HG02798 (cell line): ENCODE measurements around the gene ARHGAP44.

ENCODE experiments used
- ATAC-seq: cut with Tn5 transposase; IDR thresholded peaks from one replicate; pipeline ENCODE4 v1.9.1; 2021; ENCODE audit warnings: mild to moderate bottlenecking; ENCODE audit not compliant: unreplicated experiment, poor library complexity

ARHGAP44 gene

DNA sequence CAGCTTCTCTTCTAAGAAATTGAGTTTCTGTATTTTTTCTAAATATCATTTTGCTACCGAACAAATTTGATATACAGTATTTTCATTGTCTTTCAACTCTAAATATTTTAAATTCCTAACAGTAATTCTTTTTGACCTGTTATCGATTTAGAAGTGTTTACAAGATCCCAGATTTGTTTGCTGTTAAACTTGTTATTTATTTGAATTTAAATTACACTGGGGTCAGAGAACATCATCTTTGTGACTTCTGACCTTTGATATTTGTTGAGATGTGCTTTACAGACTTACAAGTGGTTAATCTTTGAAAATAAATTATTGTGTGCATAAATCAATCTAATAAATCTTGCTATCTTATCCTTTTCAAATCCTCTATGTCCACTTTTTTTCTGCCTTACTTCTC lies 94.2 kb downstream of the ARHGAP44 start:
- no peak for ATAC-seq

GRCh38 chr17:12887088-12887487 lies 97.8 kb downstream of the ARHGAP44 start:
- no peak for ATAC-seq

- no peak for ATAC-seq
Observed at GRCh38 chr17:12896180-12896785, 107.0 kb downstream of the ARHGAP44 start.

DNA sequence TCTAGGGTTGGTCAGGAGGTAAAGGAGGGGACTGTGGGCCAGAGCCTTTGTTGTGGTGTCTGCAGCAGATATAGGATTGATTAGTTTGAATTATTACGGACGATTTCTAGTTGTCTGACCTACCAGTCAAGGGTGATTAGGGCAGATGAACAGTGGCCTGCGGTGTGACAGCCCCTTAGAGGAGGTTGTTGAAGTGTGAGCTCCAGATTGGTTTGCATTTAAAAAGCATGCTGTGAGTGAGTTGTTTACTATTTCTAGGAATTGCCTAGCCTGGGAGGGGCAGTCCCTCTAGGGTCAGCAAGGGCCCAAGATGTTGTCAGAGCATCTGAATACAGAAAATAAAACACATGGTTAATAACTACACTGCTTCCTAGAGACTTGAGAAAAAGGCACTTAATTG lies 108.8 kb downstream of the ARHGAP44 start:
- no peak for ATAC-seq

DNA sequence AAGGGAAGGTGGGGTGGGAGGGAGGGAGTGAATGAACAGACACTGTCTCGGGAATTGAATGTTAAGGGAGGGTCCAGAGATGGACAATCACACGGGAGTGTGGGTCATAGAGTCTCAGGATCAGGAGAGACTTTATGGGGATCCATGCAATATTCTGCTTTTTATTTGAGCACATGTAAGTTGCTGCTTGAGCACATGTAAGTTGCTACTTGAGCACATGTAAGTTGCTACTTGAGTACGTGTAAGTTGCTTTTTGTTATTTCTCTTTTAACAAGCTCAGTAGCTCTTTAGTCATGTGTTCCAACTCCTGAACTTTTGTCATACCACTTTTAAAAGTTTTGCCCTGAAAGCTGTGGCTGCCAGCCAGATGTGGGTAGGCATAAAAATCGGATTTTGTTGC lies 110.3 kb downstream of the ARHGAP44 start:
- no peak for ATAC-seq

- ATAC-seq, result no peak
Observed at GRCh38 chr17:12900474-12900873, 111.2 kb downstream of the ARHGAP44 start.

- ATAC-seq, result no peak
Observed at GRCh38 chr17:12902046-12902445, 112.7 kb downstream of the ARHGAP44 start.

GRCh38 chr17:12907477-12907876 lies 118.2 kb downstream of the ARHGAP44 start:
- no peak for ATAC-seq

DNA sequence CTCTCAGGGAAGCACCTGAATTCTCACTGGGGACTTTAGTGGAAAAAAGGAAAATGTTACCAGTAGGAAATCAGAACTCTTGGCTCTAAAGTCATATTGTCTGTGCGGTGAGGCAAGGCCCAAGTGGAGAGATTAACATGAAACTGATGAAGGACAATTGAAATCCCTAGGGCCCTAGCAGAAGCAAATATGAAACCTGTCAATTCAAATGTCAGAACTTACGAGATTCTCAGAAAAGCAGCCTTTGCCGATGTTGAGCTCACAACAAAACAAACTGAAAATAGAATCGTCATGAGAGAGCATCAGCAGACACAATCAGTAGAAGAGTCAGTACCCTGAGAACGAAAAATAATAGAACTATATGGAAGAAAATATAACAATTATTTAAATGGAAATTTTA lies 119.7 kb downstream of the ARHGAP44 start:
- ATAC-seq, result no peak

DNA sequence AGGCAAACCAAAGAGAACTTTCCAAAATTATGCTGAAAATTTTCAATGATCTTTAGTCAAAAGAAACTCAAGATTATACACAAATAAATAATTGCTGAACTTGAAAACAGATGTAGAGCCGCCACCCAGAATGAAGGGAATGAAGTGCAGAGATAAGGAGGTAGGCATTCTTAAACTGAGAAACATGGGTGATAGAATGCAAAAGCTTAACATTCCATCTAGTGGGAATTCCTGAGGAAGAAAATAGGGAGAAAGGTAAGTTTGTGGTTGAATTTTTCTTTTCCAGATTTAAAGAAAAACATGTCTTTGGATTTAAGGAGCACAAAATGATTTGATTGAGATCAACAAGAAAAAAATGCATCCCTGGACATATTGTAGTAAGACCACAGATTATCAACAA lies 120.2 kb downstream of the ARHGAP44 start:
- ATAC-seq, result no peak

DNA sequence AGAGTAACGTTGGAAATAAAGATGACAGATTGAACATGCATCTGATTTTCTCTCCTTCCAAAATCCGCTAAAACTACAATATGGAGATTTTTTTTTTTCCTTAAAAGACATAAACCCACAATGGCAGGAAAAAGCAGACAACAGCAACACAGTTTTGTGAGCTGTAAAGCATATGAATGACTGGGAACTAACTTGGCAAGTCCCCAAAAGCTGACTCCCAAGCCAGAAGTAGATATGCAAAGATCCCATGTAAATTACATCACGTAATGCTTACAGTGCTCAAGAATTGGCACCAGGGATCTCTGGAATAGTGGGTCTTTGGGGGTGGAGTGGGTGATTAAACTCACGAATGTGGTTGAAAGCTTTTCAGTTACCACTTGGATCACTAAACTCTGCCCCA lies 121.9 kb downstream of the ARHGAP44 start:
- no peak for ATAC-seq

- ATAC-seq, result no peak
Observed at GRCh38 chr17:12917399-12917798, 128.1 kb downstream of the ARHGAP44 start.

- ATAC-seq, result no peak
Observed at GRCh38 chr17:12918142-12918541, 128.8 kb downstream of the ARHGAP44 start.

- no peak for ATAC-seq
Observed at GRCh38 chr17:12922120-12922519, 132.8 kb downstream of the ARHGAP44 start.

DNA sequence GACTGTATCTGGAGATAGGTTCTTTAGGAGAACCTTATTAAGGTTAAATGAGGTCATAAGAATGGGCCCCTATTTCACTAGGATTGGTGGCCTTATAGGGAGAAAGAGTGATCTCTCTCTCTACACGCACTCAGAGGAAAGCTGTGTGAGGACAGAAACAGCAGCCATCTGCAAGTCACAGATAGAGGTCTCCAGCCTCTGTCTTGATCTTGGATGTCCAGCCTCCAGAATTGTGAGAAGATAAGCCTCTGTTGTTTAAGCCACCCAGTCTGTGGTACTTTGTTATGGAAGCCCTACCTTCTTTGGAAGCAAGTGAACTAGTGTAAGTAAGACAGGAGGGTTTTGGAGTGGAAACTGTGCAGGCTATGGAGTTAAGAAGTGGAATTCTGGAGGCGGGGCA lies 135.3 kb downstream of the ARHGAP44 start:
- ATAC-seq, result no peak

GRCh38 chr17:12927001-12927400 lies 137.7 kb downstream of the ARHGAP44 start:
- ATAC-seq, result no peak

- ATAC-seq, result no peak
Observed at GRCh38 chr17:12927541-12928425, 138.5 kb downstream of the ARHGAP44 start.

DNA sequence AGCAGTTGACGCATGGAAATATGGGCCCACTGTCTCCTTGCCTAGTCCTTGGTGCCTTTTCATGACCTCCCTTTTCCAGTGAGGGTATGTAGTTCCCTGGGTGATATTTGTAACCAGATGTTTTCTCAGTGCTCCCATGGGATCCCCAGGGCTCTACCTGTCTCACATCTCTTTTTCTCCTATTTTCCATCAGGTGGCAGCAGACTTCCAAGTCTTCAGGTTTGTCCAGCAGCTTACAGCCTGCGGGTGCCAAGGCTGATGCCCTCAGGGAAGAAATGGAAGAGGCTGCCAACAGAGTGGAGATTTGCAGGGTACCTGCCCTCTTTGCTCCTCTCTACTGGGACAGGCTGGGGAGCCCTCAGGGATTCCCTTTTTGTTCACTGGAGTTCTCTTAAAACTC lies 139.4 kb downstream of the ARHGAP44 start:
- no peak for ATAC-seq

DNA sequence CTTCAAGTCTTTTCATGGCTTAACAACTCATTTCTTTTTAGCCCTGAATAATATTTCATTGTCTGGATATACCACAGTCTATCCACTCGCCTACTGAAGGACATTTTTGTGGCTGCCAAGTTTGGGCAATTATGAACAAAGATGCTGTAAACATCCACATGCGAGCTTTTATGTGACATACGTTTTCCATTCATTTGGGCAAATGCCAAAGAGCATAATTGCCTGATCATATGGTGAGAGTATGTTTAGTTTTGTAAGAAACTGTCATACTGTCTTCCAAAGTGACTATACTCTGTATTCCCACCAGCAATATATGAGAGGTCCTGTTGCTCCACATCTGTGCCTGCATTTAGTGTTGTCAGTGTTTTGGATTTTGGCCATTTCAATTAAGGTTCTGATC lies 147.2 kb downstream of the ARHGAP44 start:
- no peak for ATAC-seq

DNA sequence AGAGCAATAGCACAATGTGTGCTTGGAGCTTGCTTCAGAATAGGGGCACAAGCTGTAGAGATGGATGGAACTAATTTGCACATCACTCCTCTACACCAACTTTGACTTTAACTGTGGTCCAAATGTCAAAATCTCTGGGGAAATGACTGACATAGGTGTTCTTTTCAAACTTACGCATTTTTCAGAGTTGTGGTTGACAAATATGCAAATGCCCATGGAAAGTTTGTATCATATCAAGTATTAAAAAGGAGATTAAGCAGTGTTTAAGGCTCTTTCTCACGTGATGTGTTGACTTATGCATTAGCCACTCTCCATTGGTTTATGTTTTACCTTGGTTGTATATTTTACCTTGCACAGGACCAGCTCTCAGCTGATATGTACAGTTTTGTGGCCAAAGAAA lies 151.4 kb downstream of the ARHGAP44 start:
- no peak for ATAC-seq

DNA sequence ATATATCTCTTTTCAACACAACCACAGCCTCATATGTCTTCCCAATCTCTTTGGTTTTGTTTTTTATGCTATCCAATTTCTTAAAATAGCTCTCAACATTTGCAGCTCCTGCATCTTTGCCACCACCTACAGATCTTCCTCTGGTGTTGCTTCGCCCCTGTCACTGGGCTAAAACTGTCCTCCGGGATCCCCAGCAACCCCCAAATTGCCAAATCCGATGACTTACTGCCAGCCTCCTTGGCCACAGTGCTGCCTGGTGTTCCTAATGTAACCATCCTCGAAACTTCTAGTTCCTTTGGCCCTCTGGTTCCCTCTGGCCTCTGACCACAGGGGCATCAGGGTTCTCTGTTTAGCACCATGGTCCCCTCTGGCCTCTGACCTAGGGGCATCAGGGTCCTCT lies 157.7 kb downstream of the ARHGAP44 start:
- no peak for ATAC-seq

DNA sequence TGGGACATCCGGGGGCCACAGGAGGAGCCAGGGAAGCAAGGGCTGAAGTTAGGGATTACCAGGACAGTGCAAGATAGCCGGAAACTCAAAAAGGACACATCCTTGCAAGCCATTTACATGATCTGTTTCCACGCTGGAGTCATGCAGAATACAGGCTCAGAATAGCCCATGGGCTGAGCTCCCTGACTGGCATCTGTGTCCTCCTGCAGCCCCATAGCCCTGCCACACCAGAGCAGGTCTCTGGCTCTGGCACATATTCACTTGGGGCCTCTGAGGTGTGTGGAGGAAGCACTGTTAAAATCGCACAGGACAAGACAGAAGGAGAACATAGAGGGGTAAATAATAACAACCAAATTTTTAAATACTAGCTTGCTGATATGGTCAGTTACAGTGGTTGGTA lies 162.7 kb downstream of the ARHGAP44 start:
- no peak for ATAC-seq
